GM12801 (cell line): ENCODE results near the gene PLK3.

Experiments
- TF ChIP-seq, protein P1 (sequence below): IDR thresholded peaks from one replicate; pipeline ENCODE4 v1.5.1; 2011; ENCODE audit warnings: control low read depth; ENCODE audit not compliant: insufficient read length; ENCODE audit errors: extremely low read depth

PLK3 gene

DNA sequence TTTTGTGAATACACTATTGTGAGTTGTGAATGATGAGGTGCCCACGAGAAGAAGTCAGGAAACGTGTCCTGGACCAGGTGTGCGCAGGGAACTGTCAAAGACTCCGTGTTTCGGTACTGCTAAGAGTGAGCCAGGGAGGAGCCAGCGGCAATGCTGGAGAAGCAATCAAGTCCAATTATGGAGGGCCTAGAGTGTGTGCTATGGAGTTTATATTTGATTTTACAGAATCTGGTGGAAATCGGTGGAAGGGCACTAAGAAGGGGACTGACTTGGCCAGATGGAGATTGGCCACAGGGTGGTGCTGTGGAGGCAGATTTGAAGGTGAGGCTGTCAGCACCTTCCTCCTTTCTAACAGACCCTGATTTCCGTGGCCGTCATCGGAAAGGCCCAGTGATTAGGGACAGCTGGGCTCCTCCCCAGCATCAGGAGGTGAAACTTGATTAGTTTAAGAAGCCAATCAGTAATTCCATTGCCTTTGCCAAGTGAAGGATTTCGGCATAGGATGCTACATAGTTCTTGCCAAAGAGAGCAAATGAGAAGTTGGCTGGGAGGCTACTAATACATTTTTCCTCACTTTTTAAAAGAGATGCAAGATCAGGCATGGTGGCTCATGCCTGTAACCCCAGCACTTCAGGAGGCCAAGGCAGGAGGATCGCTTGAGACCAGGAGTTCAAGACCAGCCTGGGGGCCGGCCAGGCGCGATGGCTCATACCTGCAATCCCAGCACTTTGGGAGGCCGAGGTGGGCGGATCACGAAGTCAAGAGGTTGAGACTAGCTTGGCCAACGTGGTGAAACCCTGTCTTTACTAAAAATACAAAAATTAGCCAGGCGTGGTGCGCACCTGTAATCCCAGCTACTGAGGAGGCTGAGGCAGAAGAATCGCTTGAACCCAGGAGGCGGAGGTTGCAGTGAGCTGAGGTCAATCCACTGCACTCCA, 35.8 kb downstream of the PLK3 start:
- TF ChIP-seq, protein P1, sequence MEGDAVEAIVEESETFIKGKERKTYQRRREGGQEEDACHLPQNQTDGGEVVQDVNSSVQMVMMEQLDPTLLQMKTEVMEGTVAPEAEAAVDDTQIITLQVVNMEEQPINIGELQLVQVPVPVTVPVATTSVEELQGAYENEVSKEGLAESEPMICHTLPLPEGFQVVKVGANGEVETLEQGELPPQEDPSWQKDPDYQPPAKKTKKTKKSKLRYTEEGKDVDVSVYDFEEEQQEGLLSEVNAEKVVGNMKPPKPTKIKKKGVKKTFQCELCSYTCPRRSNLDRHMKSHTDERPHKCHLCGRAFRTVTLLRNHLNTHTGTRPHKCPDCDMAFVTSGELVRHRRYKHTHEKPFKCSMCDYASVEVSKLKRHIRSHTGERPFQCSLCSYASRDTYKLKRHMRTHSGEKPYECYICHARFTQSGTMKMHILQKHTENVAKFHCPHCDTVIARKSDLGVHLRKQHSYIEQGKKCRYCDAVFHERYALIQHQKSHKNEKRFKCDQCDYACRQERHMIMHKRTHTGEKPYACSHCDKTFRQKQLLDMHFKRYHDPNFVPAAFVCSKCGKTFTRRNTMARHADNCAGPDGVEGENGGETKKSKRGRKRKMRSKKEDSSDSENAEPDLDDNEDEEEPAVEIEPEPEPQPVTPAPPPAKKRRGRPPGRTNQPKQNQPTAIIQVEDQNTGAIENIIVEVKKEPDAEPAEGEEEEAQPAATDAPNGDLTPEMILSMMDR: no peak

DNA sequence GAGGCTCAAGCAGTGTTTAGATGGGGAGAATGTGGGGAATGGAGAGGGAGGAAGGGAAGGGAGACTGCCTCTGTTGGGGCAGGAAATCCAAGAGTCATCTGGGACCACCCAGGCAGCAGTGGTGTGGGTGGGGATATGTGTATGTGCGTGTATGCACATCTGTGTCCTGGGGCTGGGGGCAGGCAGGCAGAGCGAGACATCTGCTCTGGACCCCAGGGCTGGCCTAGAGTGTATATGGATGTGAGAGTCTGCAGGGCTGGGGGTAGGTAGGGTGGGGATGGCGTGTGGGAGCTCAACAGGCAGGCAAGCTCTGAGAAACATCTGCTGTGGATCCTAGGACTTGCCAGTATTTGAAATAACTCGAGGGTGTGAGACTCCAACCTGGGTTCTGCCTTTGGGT, 39.4 kb downstream of the PLK3 start:
- TF ChIP-seq, protein P1: no peak

DNA sequence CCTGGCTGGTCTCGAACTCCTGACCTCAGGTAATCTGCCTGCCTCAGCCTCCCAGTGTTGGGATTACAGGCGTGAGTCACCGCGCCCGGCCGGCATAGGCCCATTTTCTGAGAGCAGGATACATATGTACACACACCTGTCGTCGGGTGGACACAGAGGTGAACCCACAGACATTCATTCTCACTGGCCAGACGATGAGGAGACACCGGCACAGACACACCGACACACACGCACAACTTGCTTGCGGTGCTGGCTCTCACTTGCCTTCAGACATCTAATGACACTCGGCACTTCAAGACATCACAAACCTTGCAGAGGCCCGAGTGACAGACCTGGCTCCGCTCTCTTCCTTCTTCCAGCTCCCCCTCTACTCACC, 42.3 kb downstream of the PLK3 start:
- TF ChIP-seq, protein P1: no peak

DNA sequence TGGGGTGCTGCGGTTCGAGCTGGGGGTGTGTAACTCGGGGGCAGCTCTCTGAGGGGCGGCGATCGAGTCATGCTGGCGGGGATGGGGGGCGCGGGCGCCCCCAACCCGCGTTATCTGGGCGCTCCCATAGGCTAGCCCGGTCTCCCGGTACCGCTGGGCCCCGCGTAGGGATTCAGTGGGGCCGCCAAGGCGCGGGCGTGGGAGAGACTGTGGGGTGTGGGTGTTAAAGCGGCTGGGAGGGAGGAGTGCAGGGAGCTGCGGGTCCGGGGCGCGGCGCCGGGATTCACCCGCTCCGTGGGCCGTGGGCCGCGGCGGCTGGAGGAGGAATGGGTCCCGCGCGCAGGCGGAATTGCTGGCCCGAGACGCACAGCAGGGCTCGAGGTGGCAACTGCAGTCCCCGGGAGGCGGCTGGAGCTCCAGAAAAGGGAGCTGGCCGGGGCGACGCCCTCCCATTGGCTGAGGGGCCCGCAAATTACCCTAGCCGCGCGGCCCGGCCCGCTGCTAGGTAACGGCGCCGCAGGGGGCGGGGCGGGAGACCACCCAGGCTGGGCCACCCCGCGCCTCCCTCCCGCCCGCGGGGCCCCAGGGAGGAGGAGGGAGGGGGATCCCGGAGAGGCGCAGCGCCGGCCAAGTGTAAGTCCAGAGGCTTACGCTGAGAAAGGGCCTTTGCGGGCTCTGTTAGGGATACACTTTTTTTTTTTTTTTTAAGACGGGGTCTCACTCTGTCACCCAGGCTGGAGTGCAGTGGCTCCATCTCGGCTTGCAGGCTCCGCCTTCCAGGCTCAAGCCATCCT, 42.9 kb downstream of the PLK3 start, which contains the start of gene PTCH2:
TSS of gene PTCH2 (minus strand) at position 392 of the 794 bp plus-strand sequence. CDS start at position 71, 321 bp downstream.
- TF ChIP-seq, protein P1: no peak

DNA sequence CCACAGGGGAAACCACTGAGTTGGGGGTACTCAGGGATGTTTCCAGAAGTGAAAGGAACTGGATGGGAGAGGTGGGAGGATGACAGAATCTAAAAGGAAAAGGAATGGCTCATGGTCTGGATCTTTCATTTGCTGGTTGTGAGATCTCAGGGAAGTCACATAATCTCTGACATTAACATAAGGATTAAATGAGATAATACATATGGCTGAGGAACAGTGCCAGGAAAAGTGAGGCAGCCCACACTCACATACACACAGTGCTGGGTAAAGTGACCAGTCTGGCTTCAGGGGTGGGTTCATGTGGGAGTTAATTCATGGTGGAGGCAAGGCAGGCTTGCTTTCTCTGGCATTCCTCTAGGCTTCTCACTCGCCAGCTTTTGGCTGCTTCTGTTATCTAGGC, 46.8 kb downstream of the PLK3 start:
- TF ChIP-seq, protein P1: no peak

DNA sequence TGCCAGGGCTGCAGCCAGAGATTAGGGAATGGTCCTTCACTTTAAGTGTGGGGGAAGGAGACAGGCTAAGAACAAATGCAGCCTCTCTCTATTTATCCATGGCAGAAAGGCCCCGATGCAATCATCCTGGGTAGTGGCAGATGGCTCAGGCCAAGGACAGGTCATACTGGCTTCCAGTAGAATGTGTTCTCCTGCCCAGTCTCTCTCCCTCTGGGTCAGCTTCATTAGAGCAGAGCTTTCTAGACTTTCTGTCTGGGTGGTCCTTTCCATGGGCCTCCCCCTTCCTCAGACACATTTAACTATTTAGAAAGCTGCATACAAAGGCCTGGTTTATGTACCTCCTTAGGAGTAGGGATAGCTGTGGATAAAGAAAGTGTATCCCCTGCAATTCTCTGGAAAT, 47.7 kb downstream of the PLK3 start:
- TF ChIP-seq, protein P1: no peak

DNA sequence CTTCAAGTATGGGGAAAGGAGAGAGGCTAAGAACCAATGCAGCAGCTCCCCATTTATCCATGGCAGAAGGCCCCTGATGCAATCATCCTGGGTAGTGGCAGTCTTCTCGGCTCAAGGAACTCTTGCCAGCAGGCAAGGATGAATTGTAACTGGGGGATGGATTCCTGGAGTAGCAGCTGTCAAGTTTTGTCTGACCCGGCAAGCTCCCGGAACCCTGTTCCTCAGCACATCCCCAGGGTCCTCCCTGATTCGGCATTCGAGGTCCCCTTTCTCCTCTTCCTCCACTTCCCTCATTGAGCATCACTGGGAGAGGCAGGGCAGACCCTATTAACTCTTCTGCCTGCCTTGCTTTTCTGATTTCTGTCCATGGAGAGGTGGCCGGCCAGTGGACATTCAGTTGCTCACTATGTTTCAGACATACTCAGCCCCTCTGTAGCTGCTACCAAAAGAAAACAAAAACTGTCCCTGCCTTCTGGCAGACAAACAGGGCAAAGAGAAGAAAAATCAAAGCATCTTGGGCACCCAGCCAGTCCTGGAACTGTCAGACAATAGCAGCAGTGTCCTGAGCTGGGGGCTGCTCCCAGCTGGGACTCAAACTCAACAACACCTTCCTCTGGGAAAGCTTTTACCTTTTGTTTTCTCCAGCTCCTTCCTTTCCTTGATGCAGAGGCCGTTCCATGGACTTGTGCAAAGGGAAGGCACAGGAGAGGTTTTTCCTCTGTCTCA, 48.4 kb downstream of the PLK3 start:
- TF ChIP-seq, protein P1: no peak
